SH-SY5Y (cell line): Measurements from ENCODE around the gene FCRLA.
A peak's percentile ranks its signal among the peaks of the same experiment; 100 is the strongest.

Experiments used
- GATA2 ChIP-seq: IDR thresholded peaks from 2 replicates; pipeline ENCODE4 v1.6.1; 2011; ENCODE audit warnings: mild to moderate bottlenecking, low read depth, low read length
- GATA3 ChIP-seq: IDR thresholded peaks from 2 replicates; pipeline ENCODE4 v1.6.1; 2011; ENCODE audit warnings: low read depth, mild to moderate bottlenecking, low read length, moderate library complexity

- TF ChIP-seq GATA2 (peak; percentile 82), GATA3 (no peak)
Measured at GRCh38 chr1:161749509-161750407, 42.7 kb downstream of the FCRLA start, which contains the start of gene DUSP12.
